Kasumi-1 (cell line): ENCODE results near the gene ACVR1.
"Not testable (repeated sequence)": the region's sequence is repeated elsewhere in the genome, so short reads cannot be mapped to it uniquely, and the experiment has no call there.

Source experiments
- DNase-seq, 2 experiments: peaks; one replicate each; lab custom pipeline; 2025; lab: John Stamatoyannopoulos, UW

The ACVR1 gene

DNA sequence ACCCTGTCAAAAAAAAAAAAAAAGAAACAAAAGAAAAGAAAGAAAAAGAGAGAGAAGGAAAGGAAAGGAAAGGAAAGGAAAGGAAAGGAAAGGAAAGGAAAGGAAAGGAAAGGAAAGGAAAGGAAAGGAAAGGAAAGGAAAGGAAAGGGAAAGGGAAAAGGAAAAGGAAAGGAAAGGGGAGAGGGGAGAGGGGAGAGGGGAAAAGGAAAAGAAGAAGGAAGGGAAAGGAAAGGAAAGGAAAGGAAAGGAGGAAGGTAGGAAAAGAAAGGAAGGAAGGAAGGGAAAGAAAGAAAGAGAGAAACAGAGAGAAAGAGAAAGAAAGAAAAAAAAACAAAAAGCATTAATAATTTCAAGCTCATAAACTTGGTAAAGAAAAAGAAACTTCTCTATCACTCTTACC lies 49.5 kb downstream of the ACVR1 start:
- not testable (repeated sequence) for DNase-seq

DNA sequence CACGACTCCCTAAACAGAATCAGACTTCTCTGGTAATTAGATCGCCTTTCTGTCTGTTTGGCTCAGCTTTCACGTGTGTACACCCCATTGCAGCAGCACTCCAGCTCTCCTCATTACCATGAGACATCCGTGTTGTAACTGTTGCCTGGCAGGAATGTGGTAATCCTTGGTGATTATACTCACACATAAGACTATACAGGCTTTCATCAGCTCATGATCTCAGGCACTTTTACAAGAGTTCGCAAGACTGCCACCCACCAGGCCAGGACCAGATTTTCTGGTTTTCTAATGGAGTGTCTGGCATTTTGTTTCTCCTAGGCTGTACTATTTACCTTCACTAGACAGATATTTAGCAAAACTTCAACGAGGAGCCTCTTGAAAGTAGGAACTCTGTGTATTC lies 50.2 kb downstream of the ACVR1 start:
- DNase-seq, result no peak

DNA sequence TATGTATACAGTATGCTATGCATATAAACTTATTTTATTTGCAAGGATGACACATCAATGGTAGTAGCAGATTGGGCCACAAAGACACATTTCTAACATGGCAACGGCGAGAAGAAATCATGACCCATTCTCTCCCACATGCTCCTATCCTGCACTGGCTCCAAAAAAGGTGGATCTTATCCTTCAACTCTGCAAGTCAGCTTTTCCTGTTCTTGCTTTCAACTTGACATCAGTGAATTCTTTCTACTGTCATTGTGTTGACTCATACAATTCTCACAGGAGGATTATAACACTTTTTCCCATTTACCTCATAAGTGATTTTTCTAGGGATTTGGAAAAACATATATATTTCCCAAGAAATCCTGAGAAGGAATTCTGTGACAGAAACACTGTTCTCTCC lies 53.1 kb downstream of the ACVR1 start:
- DNase-seq, result no peak

DNA sequence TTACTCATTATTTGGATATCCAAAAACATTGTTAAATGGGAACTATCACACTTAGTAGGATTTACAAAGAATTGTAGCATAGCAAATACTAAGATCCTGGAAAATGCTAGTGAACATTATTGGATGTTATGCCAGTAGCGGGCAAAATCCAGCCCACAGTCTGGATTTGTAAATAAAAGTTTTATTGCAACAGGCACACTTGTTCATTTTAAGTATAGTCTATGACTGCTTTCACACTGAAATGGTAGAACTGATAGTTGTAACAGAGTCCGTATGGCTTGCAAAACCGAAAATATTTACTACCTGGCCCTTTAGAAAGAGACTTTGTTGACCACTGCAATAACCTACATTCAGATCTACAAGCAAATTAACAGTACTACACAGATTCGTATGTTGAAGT lies 53.6 kb downstream of the ACVR1 start:
- DNase-seq, result no peak

DNA sequence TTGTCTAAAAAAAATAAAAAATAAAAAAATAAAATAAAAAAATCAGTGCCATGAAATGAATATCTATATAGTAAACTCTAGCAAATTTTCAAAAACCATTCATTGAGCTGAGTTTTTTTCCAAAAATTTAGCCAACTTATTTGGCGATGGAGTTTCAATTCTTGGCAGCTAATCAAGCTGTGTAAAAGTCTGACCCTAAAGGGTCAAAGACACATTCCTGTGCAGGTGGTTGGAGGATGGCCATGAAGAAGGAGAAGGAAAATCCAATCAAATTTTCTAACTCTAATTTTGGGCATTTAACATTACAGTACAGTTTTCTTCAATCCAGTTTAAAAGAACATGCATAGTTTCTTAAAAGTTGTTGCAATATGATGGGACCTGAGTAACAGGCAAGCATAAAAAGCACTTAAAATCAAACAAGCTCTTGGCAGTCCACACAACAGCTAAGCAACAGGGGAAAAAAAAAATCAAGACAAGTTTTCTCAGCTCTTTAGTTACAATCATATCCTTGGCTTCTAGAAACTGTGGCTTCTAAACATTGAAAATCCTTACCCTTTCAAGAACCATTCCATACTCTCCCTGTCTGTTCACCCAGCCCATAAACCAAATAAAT lies 54.5 kb downstream of the ACVR1 start:
- DNase-seq, result no peak

DNA sequence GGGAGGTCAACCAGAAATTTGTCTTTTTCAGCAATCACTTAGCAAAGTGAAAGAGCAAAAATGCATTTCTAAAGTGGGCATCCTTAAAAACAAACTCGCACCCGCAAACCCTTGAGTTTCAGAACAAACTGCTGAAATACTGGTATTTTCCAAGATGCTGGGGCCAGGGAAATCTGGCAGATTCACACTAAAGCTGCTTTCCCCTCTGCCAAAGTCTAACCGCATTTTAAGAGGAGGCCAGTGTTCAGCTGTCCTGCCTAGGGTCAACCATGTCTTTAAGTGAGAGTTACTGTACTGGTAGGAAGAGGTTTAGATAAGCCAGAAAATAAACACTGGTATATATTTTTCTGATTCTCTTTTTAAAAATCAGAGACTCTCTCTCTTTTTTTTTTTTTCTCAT lies 55.9 kb downstream of the ACVR1 start:
- no peak for DNase-seq

DNA sequence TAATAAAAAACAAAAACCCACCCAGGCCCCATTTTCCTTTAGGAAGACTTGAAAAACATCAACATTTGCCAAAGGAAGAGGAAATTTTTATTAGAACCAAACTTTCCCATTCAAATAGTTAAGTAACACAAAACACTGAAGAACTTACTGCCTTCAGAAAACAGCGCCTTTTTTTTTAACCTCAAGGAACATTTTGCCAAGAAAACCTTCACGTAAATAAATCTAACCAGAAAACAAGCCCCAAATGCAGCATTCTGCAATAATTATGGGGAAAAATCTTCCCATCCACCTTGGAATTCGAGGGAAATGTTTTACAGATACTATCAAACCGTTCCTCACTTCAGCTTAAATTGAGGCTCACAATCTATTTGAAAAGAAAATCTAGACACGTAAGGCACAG lies 56.4 kb downstream of the ACVR1 start:
- no peak for DNase-seq

DNA sequence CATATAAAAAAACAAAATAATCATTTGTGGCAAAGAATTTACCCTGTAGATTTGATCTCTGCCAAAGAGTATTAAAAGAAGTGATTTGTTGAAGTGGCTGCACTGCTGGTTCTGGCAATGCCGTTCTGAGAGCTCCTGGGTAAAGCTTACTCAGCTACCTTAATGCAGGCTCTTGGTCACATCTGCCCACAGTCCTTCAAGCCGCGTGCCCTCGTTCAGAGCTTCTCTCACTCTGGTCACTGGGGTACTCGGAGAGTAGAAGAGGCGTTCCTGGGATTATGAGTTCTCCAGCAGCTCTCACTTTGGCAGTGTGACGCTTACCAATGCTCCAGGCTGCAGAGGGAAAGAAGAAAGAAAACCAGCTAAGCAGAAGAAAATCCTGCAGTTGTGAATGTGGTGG lies 57.9 kb downstream of the ACVR1 start:
- DNase-seq, result no peak

DNA sequence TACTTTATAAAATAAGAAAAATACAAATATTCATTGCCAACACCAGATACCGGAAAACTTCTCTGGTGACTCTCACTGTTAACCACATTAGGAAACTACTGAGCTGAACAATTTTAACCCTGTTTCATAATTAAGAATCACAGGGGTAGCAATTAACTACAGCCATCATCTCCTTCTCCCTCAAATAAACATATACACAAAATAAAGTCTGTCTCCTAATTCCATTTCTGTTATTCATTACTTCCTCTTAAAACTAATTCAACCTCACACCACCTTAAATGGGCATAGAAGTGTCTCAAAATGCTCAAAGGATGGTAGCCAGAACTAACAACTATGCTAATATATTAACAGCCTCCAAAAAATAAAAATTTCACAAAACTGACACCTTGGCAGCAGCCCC lies 60.7 kb downstream of the ACVR1 start:
- DNase-seq, result no peak

DNA sequence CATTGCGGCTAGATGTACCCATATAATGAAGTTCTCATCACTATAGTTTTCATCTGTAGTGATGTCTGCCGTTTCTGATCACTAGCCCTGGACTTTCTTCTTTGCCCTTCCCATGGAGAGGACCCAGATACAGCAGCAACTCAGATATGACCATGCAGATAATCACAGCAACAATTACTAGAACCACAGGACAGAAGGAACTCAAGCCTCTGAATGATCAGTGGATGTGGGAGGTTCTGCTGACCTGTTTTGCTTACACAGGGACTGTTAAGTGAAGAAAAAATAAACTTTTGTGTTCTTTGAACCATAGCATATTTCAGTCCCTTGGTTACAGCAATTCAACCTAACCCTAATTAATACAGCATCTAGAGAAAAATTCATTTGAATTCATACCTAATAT lies 62.7 kb downstream of the ACVR1 start:
- no peak for DNase-seq

DNA sequence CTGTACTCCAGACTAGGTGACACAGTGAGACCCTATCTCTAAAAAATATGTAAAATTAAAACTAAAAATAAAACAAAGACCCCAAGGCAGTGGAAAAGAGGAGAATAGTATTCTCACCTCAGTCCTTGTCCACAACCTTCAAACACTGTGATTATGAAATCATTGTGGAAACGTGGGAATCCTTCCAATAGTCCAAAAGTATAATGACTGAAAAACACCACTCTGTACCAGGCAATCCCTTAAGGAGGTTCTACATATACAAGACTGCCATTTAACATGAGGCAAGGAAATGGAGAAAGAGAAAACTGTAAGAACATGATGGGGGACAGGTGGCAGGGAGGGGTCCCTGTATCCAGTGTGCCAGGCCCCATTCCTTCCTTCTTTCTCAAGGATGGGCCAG lies 66.1 kb downstream of the ACVR1 start:
- DNase-seq, result no peak

DNA sequence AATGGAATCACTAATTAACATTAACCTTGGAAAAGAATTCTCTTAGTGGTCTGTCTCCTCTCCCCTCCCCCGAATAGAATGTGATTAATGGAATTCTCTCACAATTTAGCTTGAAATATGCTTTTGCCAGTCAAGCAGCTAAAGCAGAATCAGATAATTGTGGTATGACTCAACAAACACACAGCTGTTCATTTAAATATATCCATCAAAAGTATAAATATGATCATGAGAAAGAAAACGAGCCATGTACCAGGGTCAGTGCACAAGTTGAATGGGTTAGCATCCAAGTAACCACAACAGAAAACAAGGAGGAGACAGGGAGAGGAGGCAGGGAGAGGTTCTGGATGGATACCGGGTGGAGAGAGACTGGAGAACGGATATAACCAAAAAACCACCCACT lies 66.9 kb downstream of the ACVR1 start:
- DNase-seq, result no peak

DNA sequence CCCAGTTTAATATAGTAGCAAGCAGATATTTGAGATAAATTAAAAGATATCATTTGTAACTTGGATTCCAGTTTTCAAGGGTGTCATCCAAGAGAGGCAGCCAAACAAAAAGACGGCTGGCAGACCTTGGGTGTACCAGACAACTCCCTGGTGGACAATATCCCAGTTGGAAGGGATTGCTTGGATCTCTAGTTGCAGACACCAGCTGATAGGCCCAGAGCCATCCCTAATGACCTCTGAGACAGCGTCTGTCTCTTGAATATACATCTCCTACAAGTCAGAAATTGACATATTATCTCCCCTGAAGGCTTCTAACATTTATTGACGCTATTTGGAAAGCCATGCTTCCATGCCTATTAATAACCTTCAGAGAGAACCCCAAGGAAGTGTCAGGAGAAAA lies 67.7 kb downstream of the ACVR1 start:
- DNase-seq, result no peak

DNA sequence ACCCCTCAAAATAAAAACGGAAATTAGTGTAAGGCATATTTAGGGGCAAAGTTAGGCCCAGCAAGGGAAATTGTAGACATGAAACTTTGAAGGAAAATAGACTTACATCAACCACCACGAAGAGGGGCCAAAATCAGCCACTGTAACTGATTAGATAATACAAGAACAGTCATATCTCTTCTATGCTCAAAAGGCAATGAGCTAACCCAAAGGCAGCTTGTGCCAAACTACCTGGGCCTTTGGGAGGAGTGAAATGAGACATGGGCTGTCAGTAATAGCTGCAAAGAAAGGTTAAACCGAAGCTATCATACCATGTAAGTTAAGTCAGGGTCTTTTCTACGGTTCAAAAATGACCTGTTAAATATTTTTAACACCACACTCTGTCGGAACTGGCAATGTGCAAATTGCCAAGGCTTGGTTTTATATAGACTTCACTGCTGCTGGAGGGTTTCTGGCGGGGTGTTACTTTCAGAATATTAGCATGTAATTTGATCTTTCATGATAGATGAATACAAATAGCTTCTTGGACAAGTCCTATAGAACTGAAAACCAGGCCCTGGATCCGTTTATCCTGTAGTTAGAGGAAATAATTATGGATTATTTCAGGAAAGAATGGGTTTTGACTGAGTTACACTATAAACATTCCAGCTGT lies 69.6 kb downstream of the ACVR1 start:
- DNase-seq, result no peak

DNA sequence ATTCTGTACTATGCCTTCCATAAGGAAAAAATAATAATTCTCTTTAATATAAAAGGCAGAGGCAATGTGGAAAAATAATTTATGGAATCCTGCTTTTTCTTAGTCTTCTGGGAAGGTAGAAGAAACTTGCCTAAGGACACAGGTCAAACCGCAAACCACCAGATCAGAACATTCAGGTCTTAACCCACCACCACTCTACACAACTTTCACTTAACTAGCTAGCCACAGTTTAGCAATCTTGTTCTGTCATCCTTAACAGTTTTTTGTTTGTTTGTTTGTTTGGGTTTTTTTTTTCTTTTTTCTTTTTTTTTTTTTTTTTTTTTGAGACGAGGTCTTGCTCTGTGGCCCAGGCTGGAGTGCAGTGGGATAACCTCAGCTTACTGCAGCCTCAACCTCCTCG lies 70.6 kb downstream of the ACVR1 start:
- no peak for DNase-seq

DNA sequence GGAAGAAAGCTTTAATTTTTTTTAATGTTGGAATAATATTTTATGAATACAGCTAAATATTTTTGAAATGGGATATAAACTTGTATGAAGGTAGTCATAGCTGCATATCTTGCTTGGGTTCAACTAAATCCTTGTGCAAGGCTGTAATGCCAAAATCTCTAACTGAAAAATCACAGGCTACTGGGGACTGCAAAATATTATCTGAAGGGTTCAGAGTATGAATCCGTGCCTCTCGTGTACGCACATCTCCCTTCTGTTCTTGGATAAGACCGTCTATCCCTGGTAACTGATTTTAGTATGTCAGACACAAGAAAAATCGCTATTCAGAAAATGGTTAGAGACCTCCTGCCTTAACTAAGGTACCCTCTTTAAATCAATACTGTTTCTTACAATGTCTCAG lies 71.8 kb downstream of the ACVR1 start:
- DNase-seq, result no peak

DNA sequence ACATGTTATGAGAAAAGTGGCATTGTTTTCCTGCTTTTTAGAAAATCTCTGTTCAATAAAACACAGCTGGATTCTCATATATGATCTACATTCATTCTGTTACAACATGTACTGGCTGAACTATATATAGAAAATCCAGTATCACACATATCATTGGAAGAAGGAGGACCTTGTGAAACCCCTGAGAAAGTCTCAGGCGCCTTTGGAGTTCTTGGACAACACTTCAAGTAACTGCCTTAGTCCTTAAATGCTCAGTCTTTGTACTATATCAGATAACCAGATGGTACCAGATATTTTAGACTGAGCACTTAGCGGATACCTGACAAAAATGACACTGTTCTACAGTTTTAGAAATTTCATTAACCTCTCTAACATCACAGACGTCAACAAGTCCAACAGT lies 72.2 kb downstream of the ACVR1 start:
- no peak for DNase-seq

DNA sequence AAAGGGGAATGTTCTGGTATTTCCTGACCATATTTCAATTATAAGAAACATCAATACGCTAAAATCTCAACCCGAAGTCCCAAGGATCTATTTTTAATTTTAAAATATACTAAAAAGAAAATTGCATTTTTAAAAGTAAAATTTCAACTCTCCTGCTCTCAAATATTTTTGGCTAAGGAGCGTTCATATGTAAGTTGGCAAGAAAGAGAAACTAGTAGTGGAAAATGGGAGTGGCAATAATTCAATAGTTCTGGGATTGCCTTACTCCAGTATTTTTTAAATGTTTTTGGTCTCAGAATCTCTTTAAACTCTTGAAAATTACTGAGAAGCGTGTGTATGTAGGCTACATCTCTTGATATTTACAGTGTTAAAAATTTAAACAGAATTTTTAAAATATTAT lies 72.7 kb downstream of the ACVR1 start:
- DNase-seq, result no peak

DNA sequence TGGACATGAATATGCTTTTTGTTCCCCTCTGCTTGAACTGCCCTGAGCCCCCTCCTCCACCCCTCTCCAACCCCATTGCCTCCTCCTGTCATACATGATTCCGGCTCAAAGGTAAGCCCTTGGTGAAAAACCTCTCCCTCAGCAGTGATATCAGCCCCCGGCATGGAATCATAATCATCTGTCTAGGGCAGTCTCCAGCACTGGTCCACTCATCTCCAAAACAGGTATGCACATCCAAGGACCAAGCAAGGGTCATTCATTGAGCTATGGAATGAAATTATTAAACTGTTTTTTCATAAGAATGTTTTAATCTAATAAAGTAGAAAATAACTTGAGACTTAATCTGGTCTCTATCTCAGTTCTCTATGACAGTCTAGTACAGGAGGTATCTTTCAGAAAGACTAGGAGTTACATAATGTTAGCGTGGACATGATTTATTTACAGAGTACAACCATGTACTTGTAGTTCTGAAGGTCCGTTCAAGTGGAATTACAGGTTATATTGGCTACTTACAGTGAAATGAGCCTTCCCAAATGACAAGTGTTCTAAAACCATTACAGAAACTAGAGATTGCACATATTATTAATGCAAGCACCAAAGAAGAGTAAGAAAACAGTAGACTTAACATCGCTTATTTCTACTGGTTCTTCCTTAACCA lies 75.2 kb downstream of the ACVR1 start:
- no peak for DNase-seq

DNA sequence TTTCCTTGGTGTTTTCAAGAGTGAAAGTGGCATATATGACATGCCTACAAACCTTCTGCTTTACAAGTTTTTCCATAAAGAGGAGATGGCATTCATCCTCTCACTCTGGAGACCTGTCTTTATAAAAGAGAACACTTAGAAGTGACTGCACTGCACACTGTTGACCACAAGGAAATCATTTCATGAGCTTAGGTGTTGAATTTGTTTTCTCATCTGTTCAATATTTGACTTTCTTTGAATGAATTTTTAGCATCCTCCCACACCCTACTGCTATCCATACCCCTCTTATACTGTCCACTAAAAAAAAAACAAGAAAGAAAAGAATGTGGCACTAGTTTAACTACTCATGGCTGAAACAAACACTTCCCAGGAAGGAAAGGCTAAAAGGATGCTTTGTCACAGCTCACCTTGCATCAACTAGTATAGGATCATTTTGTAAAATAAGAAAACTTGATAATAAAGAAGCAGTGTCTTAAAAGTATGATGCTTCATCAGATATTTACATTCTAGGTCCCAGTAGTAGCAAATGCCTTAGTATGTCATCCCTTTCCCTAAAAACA lies 83.0 kb downstream of the ACVR1 start:
- no peak for DNase-seq

DNA sequence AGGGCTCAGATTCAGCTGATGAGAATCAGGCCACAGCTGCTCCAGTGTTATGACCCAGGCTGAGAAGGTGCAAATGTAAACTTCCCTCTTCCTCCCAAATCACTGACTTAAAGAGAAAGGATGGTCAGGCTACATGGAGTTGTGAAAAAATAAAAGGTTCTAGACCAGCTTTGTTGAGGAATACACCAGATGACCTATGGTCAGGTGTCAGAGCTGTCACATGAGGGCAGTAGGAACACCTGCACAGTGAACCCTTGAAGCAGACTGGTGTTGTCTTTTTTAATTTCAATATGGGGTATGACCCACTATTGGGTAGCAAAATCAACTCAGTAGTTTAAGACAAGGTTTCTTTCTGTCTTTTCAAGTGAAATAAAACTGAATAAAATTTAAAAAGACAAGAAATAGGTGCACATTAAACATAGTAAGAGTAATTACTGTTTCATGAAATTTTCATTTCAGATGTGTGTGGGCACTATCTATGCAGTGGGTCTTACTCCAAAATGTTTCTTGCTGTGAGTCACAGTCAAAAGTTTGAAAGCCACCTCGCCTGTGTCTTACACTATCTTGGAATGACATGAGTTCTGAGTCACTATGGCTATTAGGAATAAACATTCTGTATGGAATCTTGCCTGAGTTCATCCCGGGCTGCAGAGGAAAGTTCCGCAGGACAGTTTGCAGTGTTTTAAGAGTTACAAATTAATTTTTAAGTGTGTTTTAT lies 83.6 kb downstream of the ACVR1 start:
- no peak for DNase-seq

DNA sequence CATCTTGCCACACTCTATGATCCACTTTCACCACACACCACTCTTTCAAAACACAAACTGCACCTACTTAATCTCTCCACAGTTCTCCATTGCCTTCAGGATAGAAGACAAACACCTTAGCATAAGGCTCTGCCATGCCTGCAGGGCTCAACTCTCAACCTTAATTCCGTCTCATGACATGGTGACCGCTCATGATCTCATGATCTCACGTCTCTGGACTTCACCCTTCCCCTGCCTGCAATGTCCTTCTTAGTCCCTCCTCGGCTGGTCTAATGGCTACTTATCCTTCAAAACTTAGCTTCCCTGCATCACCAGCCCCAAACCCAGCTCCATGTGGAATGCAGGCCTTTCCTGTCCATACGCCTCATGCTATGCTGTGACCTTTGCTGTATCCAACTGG lies 85.3 kb downstream of the ACVR1 start:
- no peak for DNase-seq
